ENCODE measurements around the gene TBX21.

DNA sequence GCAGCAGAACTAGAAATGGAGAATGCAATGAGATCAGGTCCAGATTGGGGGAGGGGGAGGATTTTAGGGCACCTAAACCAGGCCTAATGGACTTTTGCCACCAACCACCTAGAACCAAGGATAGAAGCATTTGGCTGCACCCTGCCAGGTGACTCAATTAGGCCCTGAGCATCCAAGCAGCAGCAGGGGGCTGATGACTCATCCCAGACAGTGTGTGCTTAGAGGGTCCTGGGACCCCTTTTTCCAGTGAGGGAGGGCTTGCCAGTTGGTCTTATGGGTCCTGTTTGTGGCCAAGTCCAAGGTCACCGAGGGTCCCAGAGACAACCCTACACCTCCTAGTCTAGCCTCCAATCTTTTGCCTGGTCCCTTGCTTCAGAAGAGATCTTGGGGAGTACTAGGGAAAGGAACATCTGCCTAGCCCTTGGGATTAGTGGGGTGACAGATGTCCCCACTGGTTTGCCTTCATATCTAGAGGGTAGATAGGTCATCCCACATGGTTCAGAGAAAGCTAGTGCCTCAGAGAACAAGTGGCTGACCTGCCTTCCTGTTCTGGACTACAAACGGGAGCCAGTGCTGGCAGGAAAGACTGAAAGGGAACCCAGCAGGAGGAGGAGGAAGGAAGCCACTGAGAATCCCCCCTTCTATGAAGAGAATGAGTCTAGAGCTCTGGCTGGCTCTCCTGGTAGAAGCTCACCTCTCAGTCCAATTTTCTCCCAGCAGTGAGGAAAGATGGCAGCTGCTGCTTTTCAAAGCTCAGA is 40.7 kb upstream of the TBX21 start:
- TF ChIP-seq TAF1 (IDR thresholded peaks at IDR 0.05; ENCODE audit: borderline replicate concordance, insufficient read depth, low read length) = no peak
- TF ChIP-seq, protein P1, sequence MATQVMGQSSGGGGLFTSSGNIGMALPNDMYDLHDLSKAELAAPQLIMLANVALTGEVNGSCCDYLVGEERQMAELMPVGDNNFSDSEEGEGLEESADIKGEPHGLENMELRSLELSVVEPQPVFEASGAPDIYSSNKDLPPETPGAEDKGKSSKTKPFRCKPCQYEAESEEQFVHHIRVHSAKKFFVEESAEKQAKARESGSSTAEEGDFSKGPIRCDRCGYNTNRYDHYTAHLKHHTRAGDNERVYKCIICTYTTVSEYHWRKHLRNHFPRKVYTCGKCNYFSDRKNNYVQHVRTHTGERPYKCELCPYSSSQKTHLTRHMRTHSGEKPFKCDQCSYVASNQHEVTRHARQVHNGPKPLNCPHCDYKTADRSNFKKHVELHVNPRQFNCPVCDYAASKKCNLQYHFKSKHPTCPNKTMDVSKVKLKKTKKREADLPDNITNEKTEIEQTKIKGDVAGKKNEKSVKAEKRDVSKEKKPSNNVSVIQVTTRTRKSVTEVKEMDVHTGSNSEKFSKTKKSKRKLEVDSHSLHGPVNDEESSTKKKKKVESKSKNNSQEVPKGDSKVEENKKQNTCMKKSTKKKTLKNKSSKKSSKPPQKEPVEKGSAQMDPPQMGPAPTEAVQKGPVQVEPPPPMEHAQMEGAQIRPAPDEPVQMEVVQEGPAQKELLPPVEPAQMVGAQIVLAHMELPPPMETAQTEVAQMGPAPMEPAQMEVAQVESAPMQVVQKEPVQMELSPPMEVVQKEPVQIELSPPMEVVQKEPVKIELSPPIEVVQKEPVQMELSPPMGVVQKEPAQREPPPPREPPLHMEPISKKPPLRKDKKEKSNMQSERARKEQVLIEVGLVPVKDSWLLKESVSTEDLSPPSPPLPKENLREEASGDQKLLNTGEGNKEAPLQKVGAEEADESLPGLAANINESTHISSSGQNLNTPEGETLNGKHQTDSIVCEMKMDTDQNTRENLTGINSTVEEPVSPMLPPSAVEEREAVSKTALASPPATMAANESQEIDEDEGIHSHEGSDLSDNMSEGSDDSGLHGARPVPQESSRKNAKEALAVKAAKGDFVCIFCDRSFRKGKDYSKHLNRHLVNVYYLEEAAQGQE (IDR thresholded peaks at IDR 0.05; ENCODE audit: insufficient read depth in 1 of 2, low read depth in 2 of 2, low read length in 2 of 2) = no peak
